Omental fat pad (tissue), 4 donors: ENCODE measurements around the gene TMBIM6. TPM values are rescaled to one million over a fixed set of nuclear protein-coding genes. Genes with fewer than 3 reads are reported as not detected.

Experiments
- ATAC-seq: fragments of 150-250 bp; one replicate; pipeline ENCODE4 v1.9.1; 2016; ENCODE audit warnings: mild to moderate bottlenecking, moderate library complexity; ENCODE audit not compliant: low FRiP score
- DNase-seq: peaks from one replicate; pipeline ENCODE4 v3.0.0-alpha.2; 2019; ENCODE audit warnings: low spot score
- CTCF ChIP-seq, 3 donors: fragments of 450-650 bp; IDR thresholded peaks; one replicate each; pipeline ENCODE4 v1.5.1; 2016 to 2017; ENCODE audit warnings: antibody characterized with exemption in 3 of 3, mild to moderate bottlenecking in 3 of 3, moderate library complexity in 2 of 3
- total RNA-seq, 4 donors: library from RNA; depleted of rRNA; stranded (reverse); fragments of >200 nt; gene quantifications; one replicate each; pipeline ENCODE4 v1.1.0, GENCODE V29; 2016

TMBIM6 gene
- total RNA-seq, 4 donors from 2014 or later: 337 to 481 (median 397) TPM

GRCh38 chr12:49748800-49749199, 7.4 kb downstream of the TMBIM6 start:
- ATAC-seq (no peak), DNase-seq (no peak)
- no peak for TF ChIP-seq CTCF (IDR thresholded peaks at IDR 0.05)

- DNase-seq (no peak), ATAC-seq (peak; percentile 85)
- no peak for TF ChIP-seq CTCF (IDR thresholded peaks at IDR 0.05)
Measured at GRCh38 chr12:49750027-49750995, 9.0 kb downstream of the TMBIM6 start.

GRCh38 chr12:49750996-49751393, 9.6 kb downstream of the TMBIM6 start:
- no peak for TF ChIP-seq CTCF (IDR thresholded peaks at IDR 0.05)

GRCh38 chr12:49761677-49762467, 20.5 kb downstream of the TMBIM6 start:
- ATAC-seq: no peak
- no peak for TF ChIP-seq CTCF (IDR thresholded peaks at IDR 0.05)
- no peak for DNase-seq

More at GRCh38 chr12:49750996-49751393, 9.6 kb downstream of the TMBIM6 start:
- ATAC-seq (no peak), DNase-seq (no peak)

GRCh38 chr12:49762468-49762847, 21.1 kb downstream of the TMBIM6 start:
- ATAC-seq (no peak), DNase-seq (no peak)
- TF ChIP-seq CTCF (IDR thresholded peaks at IDR 0.05): no peak

- TF ChIP-seq CTCF (IDR thresholded peaks at IDR 0.05): peak in 1 of 3 donors; percentile 49
- DNase-seq: peak; percentile 76
- peak; percentile 51 for ATAC-seq
Measured at GRCh38 chr12:49763006-49763591, 21.7 kb downstream of the TMBIM6 start.
